Activated CD4-positive, alpha-beta memory T cell treated with anti-CD3 and anti-CD28 coated beads for 36 hours (primary cell): ENCODE results near the gene CD34. TPM values are rescaled to one million over a fixed set of nuclear protein-coding genes. Genes with fewer than 3 reads are reported as not detected.

ENCODE experiments used
- CTCF ChIA-PET: fragments of 350-600 bp; sonication (Branson Sonifier 250); formaldehyde crosslinking; loops from one replicate; lab custom pipeline; 2021; ENCODE audit warnings: antibody characterized with exemption, inconsistent platforms; lab: Charles Lee
- POLR2A ChIA-PET: fragments of 350-600 bp; sonication (Branson Sonifier 250); formaldehyde crosslinking; loops from one replicate; lab custom pipeline; 2021; ENCODE audit warnings: antibody characterized with exemption; lab: Charles Lee
- DNase-seq: peaks from one replicate; pipeline ENCODE4 v3.0.0-alpha.2; 2020
- H3K27ac Mint-ChIP-seq: one replicate; pipeline ENCODE4 v1.8.0; 2021; ENCODE audit warnings: mixed read lengths
- H3K27me3 Mint-ChIP-seq: one replicate; pipeline ENCODE4 v1.8.0; 2021; ENCODE audit warnings: mixed read lengths
- H3K36me3 Mint-ChIP-seq: one replicate; pipeline ENCODE4 v1.8.0; 2021; ENCODE audit warnings: mixed read lengths
- H3K4me1 Mint-ChIP-seq: one replicate; pipeline ENCODE4 v1.8.0; 2021; ENCODE audit warnings: low read depth, mixed read lengths
- H3K4me3 Mint-ChIP-seq: one replicate; pipeline ENCODE4 v1.8.0; 2021; ENCODE audit warnings: mild to moderate bottlenecking, mixed read lengths
- H3K9me3 Mint-ChIP-seq: one replicate; pipeline ENCODE4 v1.8.0; 2021; ENCODE audit warnings: mixed read lengths
- intact Hi-C: fragments of 100-400 bp; cut with micrococcal nuclease; formaldehyde crosslinking; loops from one replicate; pipeline ENCODE4 v1.15.1; 2023
- total RNA-seq, 2 experiments: library from RNA; stranded (reverse); gene quantifications; one replicate each; pipeline ENCODE4 v1.2.3, GENCODE V29; 2021

The CD34 gene
- total RNA-seq, 2 experiments from 2014 or later = not detected

- no peaks in the 10 kb centered on the region for H3K36me3 Mint-ChIP-seq
- no peak overlapping the region for H3K27ac Mint-ChIP-seq
- DNase-seq = no peak
- intact Hi-C loops = no loop called here
- H3K27me3 Mint-ChIP-seq = no peaks in the 10 kb centered on the region
- no peaks in the 10 kb centered on the region for H3K9me3 Mint-ChIP-seq
- ChIA-PET CTCF (interaction anchor here (1.1 to 1.5 kb wide), 2 partner anchors 9 to 10 kb away, joined by 6 to 12 read pairs; no protein-coding TSS in a partner anchor), POLR2A (no interaction called here)
- H3K4me1 Mint-ChIP-seq = no peaks in the 10 kb centered on the region
- no peak overlapping the region for H3K4me3 Mint-ChIP-seq
These were observed 17.0 kb downstream of the CD34 start for GRCh38 chr1:207893737-207894582.

DNA sequence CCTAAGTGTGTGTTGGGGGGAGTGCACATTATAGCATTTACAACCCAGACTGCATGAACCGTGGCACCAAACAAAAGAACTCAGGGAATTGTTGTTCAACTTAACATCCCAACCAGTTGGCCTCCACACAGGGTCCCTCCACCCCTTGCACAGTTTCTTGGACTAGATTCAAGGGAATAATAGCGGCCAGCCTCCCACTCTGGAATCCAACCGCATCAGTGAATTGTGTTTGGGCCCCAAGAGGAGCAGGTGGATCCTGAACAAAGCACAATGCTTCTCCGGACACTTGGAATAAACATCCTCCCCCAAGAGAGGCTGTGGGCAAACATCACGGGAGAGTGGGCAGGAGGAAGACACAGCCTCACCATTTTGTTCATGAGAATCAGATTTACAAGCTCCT is 18.2 kb downstream of the CD34 start:
- POLR2A ChIA-PET = interaction anchor here (0.6 kb wide), 1 partner anchor 68 kb away, joined by 3 read pairs; no protein-coding TSS in a partner anchor
- Mint-ChIP-seq H3K4me3 (no peak overlapping the region), H3K27me3 (no peaks in the 10 kb centered on the region), H3K4me1 (no peaks in the 10 kb centered on the region), H3K36me3 (no peaks in the 10 kb centered on the region), H3K9me3 (no peaks in the 10 kb centered on the region), H3K27ac (no peak overlapping the region)
- DNase-seq = no peak
- CTCF ChIA-PET = interaction anchor here (1.0 to 1.1 kb wide), 2 partner anchors 8 to 24 kb away, joined by 3 to 6 read pairs; no protein-coding TSS in a partner anchor
- intact Hi-C loops = no loop called here

- Mint-ChIP-seq H3K4me1 (no peaks in the 10 kb centered on the region), H3K27me3 (peaks cover 3% of the 10 kb centered on the region), H3K36me3 (no peaks in the 10 kb centered on the region), H3K9me3 (no peaks in the 10 kb centered on the region), H3K27ac (no peak overlapping the region), H3K4me3 (no peak overlapping the region)
- ChIA-PET POLR2A (no interaction called here), CTCF (interaction anchor here (1.2 kb wide), 1 partner anchor 73 kb away, joined by 3 read pairs; no protein-coding TSS in a partner anchor)
- intact Hi-C loops = no loop called here
- no peak for DNase-seq
These were observed 19.8 kb downstream of the CD34 start for GRCh38 chr1:207891148-207891547.

DNA sequence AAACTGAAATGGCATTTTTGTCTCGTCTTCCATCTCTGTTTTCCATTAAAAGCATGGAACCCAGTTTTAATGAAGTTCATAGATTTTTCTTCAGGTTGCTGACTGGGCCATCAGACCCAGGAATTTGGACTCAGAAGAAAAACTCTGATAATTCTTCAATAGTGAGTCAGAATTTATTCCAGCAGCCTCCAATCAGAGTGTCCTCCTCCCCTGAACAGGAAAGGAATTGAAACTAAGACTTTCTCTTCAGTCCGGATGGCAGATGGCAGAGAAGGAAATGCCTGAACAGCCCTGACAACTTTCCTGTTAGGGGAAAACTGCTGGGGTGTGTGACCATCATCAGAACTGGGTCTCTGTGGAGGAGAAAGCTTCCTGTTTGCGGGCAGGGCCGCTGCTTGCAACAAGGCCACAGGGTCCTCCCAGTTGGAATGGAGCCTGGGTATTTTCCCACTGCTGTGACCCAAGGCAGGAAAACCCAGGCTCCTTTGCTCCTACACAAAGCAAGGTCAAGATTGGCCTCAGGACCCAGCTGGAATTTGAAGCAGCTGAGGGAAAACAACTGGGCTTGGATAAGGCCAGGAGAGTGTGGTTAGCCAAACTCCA is 20.7 kb downstream of the CD34 start:
- H3K9me3 Mint-ChIP-seq = no peaks in the 10 kb centered on the region
- DNase-seq = no peak
- POLR2A ChIA-PET = no interaction called here
- no peaks in the 10 kb centered on the region for H3K4me1 Mint-ChIP-seq
- CTCF ChIA-PET = no interaction called here
- peaks cover 3% of the 10 kb centered on the region for H3K27me3 Mint-ChIP-seq
- H3K36me3 Mint-ChIP-seq = no peaks in the 10 kb centered on the region
- intact Hi-C loops = no loop called here
- no peak overlapping the region for H3K4me3 Mint-ChIP-seq
- H3K27ac Mint-ChIP-seq = no peak overlapping the region

DNA sequence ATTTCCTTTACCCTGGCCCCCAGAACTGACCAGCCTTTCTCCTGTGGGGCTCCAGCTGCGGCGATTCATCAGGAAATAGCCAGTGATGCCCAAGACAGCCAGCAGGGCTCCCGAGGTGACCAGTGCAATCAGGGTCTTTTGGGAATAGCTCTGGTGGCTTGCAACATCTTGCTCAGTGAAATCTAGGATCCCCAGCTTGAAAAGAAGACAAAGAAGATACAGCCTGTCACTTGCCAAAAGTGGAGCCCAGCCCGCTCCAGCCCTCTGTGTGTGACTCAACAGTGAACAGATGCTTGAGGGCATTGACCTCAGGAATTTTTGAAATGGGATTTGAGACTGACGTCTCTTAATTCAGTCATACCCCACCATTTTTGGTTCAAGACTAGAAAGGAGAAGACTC is 22.3 kb downstream of the CD34 start:
- POLR2A ChIA-PET = no interaction called here
- H3K27ac Mint-ChIP-seq = no peak overlapping the region
- intact Hi-C loops = loop anchor here (10.0 kb wide), 1 partner anchor 356 kb away; the partner anchor contains the start of gene PLXNA2
- no peaks in the 10 kb centered on the region for H3K36me3 Mint-ChIP-seq
- CTCF ChIA-PET = interaction anchor here (5.3 to 9.2 kb wide), 3 partner anchors 16 to 92 kb away, joined by 33 to 255 read pairs (median 220); no protein-coding TSS in a partner anchor
- no peaks in the 10 kb centered on the region for H3K9me3 Mint-ChIP-seq
- peaks cover 3% of the 10 kb centered on the region for H3K27me3 Mint-ChIP-seq
- DNase-seq = no peak
- H3K4me1 Mint-ChIP-seq = peaks cover 15% of the 10 kb centered on the region
- H3K4me3 Mint-ChIP-seq = no peak overlapping the region

GRCh38 chr1:207887542-207888201 is 23.3 kb downstream of the CD34 start:
- Mint-ChIP-seq H3K27me3 (peaks cover 3% of the 10 kb centered on the region), H3K36me3 (no peaks in the 10 kb centered on the region), H3K4me3 (no peak overlapping the region), H3K4me1 (peaks cover 21% of the 10 kb centered on the region), H3K9me3 (no peaks in the 10 kb centered on the region), H3K27ac (no peak overlapping the region)
- no peak for DNase-seq
- ChIA-PET CTCF (interaction anchor here (0.8 to 9.2 kb wide), 8 partner anchors 9 to 110 kb away, joined by 3 to 255 read pairs (median 38); partner anchors contain the start of gene CD34), POLR2A (no interaction called here)
- intact Hi-C loops = loop anchor here (2.0 to 10.0 kb wide), 2 partner anchors 201 to 357 kb away; partner anchors contain the start of gene PLXNA2

DNA sequence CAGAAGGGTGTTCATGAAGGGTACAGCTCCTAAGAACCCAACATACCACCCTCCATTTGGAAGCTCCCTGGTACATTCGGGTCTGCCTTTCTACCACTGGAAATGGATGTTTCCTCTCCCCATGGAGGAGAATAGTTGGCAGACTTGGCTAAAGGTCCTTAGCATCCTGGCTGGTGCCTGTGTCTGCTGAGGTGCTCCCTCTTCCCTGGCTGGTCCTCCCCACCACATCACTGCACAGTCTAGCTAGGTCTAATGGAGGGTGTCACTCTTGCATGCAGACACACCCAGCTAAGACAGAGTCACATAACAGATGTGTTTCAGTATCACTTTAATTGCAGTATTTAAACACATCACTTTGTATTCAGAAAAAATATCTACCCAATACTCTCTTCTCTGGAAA is 24.7 kb downstream of the CD34 start:
- DNase-seq = no peak
- H3K4me3 Mint-ChIP-seq = no peak overlapping the region
- no peak overlapping the region for H3K27ac Mint-ChIP-seq
- peaks cover 3% of the 10 kb centered on the region for H3K27me3 Mint-ChIP-seq
- POLR2A ChIA-PET = no interaction called here
- H3K9me3 Mint-ChIP-seq = no peaks in the 10 kb centered on the region
- intact Hi-C loops = loop anchor here (2.0 to 10.0 kb wide), 2 partner anchors 203 to 359 kb away; partner anchors contain the start of gene PLXNA2
- CTCF ChIA-PET = interaction anchor here (0.6 to 9.2 kb wide), 18 partner anchors 14 to 616 kb away, joined by 3 to 255 read pairs (median 9); partner anchors contain the start of genes CD34 and PLXNA2
- no peaks in the 10 kb centered on the region for H3K36me3 Mint-ChIP-seq
- H3K4me1 Mint-ChIP-seq = peaks cover 30% of the 10 kb centered on the region

- H3K27me3 Mint-ChIP-seq = peaks cover 3% of the 10 kb centered on the region
- no peak overlapping the region for H3K4me3 Mint-ChIP-seq
- POLR2A ChIA-PET = interaction anchor here (0.8 to 3.3 kb wide), 7 partner anchors 12 to 78 kb away, joined by 3 to 16 read pairs (median 4); no protein-coding TSS in a partner anchor
- H3K9me3 Mint-ChIP-seq = no peaks in the 10 kb centered on the region
- H3K4me1 Mint-ChIP-seq = peaks cover 30% of the 10 kb centered on the region
- peak overlapping the region; percentile 90 for H3K27ac Mint-ChIP-seq
- CTCF ChIA-PET = interaction anchor here (0.6 to 9.2 kb wide), 52 partner anchors 8 to 359 kb away, joined by 3 to 255 read pairs (median 7); partner anchors contain the start of genes CD34 and PLXNA2
- no peaks in the 10 kb centered on the region for H3K36me3 Mint-ChIP-seq
- intact Hi-C loops = loop anchor here (1.0 to 10.0 kb wide), 3 partner anchors 78 to 359 kb away; partner anchors contain the start of gene PLXNA2
- DNase-seq = peak; percentile 83
These were observed 25.5 kb downstream of the CD34 start for GRCh38 chr1:207885129-207886032.

GRCh38 chr1:207884266-207885029 is 26.5 kb downstream of the CD34 start:
- CTCF ChIA-PET = interaction anchor here (0.6 to 9.2 kb wide), 49 partner anchors 9 to 360 kb away, joined by 3 to 255 read pairs (median 8); partner anchors contain the start of genes CD34 and PLXNA2
- POLR2A ChIA-PET = interaction anchor here (0.8 to 3.3 kb wide), 9 partner anchors 9 to 79 kb away, joined by 3 to 16 read pairs (median 4); no protein-coding TSS in a partner anchor
- Mint-ChIP-seq H3K4me1 (peaks cover 31% of the 10 kb centered on the region), H3K27me3 (peaks cover 3% of the 10 kb centered on the region), H3K4me3 (peak overlapping the region; percentile 79), H3K36me3 (no peaks in the 10 kb centered on the region), H3K9me3 (no peaks in the 10 kb centered on the region), H3K27ac (peak overlapping the region; percentile 90)
- intact Hi-C loops = loop anchor here (1.0 to 10.0 kb wide), 2 partner anchors 79 to 360 kb away; partner anchors contain the start of gene PLXNA2
- DNase-seq = no peak
